ENCODE data around the gene TNPO2.

GRCh38 chr19:12749938-12750521 lies 26.3 kb upstream of the TNPO2 start:
- TF ChIP-seq, protein P1, sequence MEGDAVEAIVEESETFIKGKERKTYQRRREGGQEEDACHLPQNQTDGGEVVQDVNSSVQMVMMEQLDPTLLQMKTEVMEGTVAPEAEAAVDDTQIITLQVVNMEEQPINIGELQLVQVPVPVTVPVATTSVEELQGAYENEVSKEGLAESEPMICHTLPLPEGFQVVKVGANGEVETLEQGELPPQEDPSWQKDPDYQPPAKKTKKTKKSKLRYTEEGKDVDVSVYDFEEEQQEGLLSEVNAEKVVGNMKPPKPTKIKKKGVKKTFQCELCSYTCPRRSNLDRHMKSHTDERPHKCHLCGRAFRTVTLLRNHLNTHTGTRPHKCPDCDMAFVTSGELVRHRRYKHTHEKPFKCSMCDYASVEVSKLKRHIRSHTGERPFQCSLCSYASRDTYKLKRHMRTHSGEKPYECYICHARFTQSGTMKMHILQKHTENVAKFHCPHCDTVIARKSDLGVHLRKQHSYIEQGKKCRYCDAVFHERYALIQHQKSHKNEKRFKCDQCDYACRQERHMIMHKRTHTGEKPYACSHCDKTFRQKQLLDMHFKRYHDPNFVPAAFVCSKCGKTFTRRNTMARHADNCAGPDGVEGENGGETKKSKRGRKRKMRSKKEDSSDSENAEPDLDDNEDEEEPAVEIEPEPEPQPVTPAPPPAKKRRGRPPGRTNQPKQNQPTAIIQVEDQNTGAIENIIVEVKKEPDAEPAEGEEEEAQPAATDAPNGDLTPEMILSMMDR (IDR thresholded peaks at IDR 0.05) = no peak
- no peak for TF ChIP-seq POLR2A (IDR thresholded peaks at IDR 0.05)
